Activated CD4-positive, alpha-beta T cell treated with anti-CD3 and anti-CD28 coated beads, Interleukin-2, amount 50 U/mL, for 16 hours (primary cell): ENCODE results near the gene SIK3.

Experiments
- DNase-seq: peaks from one replicate; pipeline ENCODE4 v3.0.0-alpha.2; 2020

SIK3 gene

DNA sequence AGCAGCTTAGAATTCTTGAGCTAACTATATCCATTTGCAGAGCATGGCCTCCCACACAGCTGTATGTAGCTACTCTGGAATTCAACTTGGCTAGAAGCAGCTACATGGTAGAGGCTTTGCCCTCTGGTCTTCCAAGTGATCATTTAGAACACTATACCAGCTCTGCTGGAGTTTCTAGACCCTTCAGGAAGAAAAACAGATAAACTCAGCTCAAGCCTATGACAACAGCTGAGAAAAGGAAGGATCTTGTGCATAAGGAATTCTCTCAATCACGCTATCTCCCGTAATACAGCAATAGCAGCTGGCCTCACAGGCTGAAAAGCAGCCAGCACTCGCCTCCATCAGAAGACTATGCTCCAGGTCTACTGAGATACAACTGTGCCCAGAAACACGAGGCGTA is 210.2 kb downstream of the SIK3 start:
- no peak for DNase-seq

DNA sequence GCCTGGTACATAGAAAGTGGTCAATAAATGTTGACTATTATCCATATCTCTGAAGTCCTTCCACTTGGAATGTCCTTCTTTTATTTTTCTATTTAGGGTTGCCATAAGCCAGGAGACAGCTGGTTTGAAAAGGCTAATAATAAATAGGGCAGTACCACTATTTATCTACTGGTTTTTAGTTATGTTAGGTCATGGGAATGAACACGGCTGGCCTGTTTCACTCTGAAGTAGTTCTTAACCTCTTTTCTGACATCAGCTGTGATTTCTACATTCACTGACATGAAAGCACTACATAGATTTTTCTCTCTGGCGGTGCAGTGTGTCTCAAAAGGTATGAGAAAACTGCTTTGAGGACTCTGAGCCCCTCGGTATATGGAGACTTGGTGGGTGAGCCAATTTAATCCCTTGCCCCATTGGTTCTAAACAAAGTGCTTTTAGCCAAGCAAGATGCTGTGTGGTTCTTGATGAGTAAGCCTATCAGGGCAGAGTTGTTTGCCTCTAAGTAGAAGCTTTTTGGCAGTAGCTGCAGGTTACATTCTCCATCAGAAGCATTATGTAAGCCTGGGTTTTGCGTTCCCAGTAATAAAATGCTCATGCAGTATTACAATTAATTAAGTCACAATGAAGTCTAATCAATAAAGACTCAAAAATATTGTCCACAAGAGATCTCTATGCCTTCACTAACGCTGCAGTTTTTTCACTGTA is 212.1 kb downstream of the SIK3 start:
- no peak for DNase-seq

DNA sequence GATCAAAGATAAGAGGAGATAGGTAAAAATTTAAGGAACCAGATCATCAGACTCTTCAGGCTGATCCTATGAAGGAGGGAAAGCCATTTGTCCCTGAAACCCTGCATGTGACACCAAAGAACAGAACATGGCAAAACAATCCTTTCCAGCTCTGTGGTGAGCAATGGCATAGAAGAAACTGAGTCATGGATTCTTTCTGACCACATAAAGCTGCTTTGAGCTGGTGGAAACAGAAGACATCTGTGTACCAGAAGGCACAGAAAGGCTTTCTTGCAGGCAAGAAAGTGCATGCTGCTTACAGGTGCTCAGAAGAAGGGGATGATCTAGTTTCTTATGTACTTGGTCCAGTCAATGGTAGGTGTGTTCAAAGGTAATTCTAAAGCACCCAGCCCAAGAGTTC is 215.8 kb downstream of the SIK3 start:
- DNase-seq: peak; percentile 46

DNA sequence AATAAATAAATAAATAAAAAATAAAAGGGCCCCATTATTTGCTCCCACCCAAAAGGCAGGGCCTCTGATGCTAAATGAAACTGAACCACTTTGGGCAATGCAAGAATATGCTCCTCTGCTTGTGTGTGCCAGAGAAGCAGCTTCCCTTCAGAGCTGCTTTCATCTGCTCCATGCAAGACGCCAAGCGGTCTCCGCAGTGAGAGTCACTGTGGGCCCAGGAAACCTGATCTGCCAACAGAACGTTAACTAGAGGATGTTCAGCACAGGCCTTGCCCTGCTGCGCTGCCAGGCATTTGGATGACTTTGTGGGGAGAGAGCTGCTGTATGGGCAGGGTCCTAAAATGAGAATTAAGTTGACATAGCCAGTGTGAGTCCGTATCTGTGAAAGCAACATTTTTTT is 217.1 kb downstream of the SIK3 start:
- no peak for DNase-seq

DNA sequence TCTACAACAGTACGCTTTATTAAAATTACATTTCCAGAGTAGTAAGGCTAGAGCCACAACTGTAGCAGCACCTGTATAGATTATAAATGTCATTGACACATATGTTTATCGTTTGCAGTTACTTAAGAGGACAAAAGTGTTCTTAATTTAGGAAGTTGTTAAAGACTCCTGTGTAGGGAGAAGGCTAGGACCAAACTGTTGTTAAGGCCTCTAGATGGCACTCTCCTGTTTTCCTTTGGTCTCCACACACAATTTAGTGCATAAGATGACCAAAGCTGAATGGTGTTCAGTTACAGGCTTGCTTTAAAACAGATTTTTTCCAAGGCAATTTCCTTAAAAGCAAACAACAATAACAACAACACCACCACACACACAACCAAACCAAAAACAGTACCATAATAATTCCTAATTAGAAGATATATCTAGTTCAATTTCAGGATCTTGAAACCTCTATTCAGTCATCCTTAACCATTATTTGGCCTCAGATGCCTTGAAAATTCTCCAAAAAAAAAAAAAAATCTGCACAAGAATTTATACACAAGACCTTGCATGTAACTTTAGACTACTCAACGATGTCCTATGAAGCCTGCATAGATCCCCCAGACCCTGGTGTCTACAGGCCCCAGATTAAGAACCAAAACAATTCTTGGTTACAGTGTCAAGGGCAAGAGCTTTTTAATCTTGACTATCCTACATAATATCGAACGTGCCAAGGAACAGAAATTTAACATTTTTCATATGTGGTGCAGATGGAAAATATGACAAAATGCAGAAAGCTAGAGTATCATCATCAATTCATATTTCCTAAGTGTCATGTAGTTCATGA is 218.2 kb downstream of the SIK3 start:
- DNase-seq: peak; percentile 59

DNA sequence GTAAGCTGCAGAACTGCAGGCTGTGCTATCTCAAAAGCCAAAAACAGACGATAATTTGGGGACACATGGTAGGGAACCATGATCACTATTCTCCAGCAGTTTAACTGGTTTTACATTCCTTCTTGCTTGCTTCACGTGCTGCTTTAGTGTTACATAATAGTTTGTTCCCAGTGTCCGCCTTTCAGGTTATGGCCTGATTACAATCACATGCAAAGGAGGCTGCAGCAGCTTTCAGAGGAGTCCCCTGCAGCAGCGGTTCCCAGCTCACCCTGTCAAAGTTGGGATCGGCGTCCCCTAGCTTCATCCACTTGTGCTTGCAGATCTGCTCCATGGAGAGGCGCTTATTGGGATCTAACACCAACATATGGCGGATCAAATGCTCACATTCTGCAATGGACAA is 221.6 kb downstream of the SIK3 start:
- no peak for DNase-seq

DNA sequence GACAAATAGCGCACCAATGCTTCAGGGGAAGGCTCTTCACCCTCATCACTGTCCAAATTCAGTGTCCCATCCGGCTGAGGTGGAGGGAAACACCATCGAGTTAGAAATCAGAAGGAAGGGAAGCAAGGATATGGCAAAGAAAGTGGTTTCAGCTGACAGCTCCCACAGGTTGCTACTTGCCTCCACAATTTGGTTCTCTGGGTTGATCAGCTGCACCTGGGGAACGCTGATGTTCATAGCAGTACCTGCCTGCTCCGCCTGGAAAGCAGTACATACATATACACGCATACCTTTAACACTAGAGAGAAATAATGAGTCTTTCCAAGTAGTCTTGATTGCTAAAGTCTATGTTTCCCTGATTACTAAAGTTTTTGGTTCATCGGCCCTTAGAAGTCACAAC is 223.0 kb downstream of the SIK3 start:
- DNase-seq: no peak

DNA sequence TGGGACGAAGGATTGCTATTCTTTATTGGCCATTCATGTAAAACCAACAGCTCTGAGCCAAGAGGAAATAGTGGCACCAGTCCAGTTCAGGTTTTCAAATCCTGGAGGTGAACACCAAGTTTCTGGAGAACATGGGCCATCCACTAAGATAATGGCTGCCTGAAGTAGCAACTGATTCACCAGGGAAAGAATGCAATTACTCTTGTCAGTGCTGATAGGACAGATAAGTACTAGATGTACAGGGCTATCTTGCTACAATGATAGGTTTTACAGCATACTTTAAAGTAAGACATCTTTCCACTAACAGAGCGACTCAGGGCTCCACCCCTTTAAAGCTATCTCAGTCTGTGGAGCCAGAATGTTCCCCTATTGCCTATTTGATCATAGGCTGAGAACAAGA is 224.0 kb downstream of the SIK3 start:
- DNase-seq: no peak

DNA sequence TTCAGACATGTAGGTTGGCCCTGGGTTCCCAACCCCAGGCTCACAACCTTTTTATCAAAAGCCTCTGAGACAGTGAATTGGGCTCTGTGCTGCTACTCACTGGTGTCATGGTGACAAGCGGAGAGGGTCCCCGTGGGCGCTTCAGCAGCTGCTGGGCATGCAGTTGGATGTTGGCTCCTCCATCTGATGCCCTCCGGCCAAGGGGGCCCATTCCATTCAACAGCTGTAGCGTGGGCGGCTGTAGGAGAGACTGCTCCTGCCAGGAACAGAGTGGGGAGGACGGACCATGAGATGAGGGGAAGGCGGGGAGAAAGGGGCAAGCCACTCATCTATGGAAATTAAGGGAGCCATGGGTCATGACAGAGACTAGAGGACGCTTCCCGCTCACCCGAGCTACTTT is 224.8 kb downstream of the SIK3 start:
- DNase-seq: no peak

DNA sequence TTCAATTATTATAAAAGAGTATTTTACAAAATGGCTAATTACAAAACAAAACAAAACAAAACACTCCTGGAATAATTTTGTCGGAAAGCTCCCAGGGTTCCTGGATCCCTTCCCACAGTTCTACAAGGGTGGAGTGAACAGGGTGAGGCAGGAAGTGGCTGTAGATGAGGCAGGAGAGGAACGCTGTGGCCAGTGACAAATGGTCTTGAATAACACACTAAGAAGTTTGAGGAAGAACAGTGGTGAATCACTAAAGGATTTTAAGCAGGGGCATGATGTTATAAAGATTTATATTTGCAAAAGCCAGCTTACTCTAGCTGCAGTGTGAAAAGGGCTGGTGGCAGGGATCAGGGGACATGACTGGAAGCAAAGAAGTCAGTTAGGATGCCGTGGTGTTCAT is 227.0 kb downstream of the SIK3 start:
- DNase-seq: no peak

DNA sequence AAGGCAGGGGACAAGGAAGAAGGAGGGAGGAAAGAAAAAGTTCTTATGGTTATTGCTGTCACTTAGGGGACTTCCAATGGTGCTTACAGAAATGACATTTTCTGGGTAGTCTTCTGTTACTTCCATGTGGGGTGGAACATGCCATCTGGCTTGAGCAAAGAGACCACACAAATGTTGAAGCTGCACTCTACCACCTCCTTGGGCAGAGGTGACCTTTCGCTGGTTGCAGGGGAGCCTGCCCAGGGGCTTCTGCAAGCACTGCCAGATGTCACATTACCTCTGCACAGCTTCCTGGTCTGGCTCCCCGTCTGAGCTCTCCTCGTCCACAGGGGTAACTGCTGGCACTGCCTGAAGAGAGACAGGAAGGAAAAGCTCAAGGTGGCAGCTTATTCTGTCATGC is 228.2 kb downstream of the SIK3 start:
- no peak for DNase-seq

DNA sequence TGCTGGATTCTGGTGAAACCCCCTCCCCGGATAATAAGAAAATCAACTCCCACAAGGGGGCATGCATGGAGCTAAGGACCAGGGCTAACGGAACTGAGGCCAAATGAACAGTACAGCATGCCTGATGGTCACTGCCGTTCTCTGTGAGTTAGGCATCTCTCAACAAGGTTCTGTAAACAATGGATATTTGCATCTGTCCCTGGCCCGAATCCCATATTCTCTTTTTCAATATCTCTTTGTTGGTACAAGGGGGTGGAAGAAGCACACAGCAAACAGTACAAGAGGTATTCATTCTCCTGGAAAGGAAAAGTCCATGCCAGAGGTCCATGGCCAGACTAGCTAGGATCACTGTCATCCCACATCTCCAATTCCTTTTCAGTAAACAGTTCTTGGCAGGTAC is 228.6 kb downstream of the SIK3 start:
- DNase-seq: no peak

DNA sequence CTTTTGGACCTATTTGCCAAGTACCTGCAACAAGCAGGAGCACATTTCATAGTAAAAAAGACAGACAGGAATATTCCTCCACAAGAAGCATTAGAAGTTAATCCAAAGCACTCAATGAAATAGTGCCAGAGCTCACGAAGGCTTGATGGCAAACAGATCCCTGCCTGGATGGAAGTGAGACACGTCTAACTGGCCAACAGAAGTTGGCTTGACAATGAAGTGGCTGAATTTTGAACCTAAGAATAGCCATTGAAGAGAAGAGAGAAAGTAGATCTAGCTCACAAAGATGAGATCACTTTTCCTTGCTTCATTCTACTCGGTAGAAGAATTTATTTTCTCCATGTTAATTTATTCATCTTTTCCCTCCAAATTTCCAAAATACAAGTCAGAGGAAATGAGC is 230.2 kb downstream of the SIK3 start:
- no peak for DNase-seq

DNA sequence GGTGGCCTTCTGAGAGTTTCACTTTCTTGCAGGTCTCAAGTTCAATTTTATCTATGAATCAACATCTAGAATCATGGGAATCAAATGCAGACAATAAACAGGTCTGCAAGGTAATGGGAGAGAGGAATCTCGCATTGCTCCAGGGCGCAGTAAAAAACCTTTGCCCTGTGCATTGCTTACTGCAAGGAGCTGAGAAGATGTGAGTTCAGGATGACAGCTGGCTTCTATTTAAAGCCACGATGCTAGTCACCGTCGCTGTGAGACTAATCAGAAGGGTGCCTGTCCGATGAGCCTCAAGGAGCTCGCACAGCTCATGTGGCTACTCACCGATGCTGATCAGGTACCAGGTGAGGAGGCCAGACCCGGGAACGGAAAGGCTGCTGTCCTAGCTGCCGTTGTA is 230.6 kb downstream of the SIK3 start:
- DNase-seq: no peak

DNA sequence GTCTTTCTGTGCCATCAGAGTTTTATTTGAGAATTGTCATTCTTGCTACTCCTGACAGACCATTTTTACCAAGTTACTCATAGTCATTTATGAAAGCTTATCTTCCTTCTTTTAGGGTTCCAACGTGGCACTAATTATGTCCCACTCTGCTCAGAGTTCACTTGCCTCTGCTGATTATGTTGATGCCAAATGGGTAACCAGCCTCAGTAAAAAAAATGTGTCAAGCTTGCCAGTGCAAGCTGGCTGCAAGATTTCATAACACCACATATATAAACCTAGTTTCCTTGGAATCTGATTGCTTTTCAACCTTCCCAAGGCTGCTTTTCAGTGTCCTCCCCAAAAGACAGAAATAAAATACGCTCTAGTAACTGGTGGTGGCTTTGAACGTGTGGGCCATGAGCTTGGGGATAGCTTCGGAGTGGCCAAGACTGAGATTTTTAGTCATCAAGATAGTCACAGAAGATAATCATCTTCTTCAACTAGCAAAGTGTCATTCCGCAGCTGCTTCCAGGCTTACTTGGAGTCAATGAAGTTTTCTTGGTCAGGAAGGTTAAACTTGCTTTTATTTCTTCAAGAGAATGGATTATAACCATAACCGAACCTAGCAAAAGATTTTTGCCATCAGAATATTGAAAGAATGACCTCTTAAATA is 231.3 kb downstream of the SIK3 start:
- no peak for DNase-seq

DNA sequence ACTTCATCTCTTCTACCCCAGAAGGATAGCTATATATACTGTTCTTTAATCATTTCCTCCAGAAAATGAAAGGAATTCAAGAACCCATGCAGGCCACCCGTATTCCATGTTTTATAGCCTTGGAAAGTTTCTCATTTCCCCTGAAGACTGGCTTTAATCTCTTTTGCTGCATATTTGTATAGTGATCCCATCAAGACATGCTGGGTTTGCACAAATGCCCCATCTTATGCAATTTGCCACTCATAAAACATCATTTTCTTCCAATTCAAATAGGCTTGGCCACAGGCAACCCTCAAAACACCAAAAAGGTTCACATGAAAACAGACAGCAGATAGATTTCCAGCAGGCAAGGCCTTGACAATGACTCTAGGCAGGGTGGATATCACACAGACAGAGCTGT is 232.5 kb downstream of the SIK3 start:
- no peak for DNase-seq

DNA sequence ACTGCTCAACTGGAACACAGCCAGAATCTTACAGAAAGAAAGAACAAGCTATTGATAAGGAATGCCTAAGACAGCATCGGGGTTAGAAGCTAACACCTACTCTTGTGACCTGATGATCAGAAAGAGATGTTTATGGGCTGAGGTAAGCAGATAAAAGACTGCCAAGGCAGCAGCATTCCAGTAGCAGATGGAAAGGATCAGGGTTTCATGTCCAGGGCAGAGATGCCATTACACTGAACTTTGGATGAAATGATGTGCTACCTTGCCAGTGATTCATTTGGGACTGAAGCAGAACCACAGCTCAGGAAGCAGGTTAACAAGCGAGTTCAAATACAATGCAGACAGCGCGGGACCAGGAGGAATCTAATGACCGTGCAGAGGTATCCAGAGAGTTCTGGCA is 233.7 kb downstream of the SIK3 start:
- DNase-seq: no peak

DNA sequence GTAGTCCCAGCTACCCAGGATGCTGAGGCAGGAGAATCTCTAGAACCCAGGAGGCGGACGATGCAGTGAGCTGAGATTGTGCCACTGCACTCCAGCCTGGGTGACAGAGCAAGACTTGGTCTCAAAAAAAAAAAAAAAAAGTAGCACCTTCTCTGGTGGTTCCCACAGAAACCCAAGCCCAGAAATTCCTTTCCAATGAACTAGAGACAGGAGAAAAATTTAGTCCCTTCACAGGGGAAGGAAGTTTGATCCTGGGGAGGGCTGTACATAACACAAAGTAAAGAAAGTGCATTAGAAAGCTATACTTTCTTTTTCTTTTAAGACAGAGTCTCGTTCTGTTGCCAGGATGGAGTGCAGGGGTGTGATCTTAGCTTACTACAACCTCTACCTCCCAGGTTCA is 235.3 kb downstream of the SIK3 start:
- DNase-seq: no peak

DNA sequence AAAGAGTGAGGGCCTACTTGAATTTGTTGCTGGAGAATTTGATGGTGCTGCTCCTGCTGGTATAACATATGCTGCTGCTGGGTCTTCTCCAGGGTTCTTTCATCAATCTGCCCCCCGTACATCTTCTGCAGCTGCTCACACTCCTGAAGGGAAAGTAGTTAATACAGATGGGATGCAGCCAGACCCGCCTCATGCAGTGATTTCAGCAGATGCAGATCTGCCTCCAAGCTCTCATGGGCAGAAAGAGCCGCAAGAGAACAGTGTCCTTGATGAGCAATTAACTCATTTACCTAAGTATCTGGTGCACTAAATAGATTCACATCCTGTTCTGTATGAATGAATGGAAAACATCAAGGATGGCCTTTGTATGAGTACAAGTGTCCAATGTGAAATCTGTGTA is 236.0 kb downstream of the SIK3 start:
- no peak for DNase-seq

DNA sequence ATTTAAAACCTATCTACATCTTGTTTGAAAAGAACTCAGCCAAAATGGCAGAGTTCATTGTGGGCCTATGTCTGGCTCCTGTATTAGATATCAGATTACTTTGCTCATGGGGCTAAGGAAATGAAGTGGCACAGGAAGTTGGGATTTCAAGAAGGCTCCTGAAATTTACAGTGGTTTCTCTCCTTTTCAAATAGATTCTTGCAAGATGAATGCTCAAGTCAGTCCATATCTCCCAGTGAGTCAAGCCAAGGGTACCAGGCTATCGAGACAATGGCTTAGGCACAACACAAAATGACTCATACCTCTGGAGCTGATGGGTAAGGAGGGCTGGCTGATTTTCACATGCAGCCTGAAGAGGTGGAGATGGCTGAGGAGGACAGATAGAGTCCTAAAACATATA is 236.7 kb downstream of the SIK3 start:
- DNase-seq: peak; percentile 41

DNA sequence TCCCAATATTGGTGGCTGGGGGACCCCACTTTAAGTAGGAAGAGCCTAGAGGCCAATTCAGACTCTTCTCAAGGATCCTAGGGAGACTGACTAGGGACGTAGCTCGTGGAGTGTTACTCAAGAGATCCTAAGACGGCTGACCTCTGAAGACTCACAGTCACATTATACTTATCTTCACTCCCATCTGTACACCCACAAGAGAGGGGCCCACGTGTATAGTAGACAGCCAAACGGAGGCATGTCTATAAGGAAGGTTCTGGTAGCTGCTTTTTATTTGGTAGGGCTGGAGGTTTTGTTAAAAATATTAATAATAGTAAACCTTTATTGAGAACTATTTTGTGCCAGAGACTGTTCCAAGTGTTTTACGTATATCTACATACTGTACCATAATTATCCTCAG is 237.9 kb downstream of the SIK3 start:
- DNase-seq: no peak

DNA sequence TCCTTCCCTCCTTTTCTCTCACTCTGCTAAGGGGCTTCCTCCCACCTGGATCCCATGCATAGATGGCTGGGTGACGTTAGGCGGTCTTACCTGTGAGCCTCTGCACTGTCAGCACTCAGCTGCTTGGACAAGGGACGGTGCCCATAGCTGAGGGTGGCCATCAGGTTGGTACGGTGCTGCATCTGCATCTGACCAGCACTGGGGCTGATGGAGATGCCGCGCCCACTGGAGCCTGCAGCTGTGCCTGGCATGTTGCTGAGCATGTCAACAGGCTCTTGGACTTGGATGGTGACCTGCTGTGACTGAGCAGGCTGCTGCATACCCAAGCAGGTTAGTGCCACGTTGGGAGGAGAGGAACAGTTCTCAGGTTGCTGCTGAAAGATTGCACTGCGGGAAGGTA is 239.1 kb downstream of the SIK3 start:
- DNase-seq: no peak

DNA sequence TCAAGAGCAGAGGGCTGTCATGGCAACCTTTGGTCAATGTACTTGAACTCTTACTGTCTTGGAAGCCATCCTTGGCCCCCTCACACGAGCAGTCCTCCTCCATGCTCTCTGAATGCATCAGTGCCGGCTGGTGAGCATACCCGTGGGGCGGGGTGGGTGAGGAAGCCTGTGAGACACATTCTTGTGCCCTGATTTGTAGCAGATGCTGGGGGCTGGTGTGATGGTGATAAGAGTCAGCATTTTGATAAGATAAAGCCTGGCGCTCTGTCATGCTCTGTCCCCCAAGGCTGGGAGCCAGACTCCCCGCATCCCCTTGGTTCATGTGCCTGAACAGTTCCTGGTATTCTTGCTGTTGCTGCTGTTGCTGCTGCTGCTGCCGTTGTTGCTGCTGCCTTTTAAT is 240.3 kb downstream of the SIK3 start:
- no peak for DNase-seq

DNA sequence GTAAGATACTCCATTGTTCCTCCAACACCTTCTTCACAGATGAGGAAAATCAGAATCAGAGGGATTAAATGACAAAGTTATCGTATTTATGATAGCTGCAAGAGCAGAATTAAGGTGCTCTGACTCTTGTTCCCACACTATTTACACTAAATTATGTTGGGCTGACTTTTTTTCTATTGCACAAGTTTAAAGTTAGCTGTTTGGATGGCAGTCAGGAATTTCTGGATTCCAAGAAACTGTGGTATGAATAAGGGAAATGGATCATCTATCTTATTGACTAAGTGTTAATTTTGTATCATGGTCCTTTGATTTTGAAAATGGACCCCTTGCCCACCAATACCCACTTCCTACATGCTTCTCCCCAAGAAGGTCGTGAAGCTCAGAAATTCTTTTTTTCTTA is 240.9 kb downstream of the SIK3 start:
- no peak for DNase-seq
